TTC549 (cell line): ENCODE results near the gene SIAH2.
"Not testable (repeated sequence)": the region's sequence is repeated elsewhere in the genome, so short reads cannot be mapped to it uniquely, and the experiment has no call there.

Source experiments
- FAIRE-seq: peaks from 2 replicates; lab custom pipeline; 2012; peaks lifted over from hg19 to GRCh38; lab: Jason Lieb, UNC

The SIAH2 gene, protein sequence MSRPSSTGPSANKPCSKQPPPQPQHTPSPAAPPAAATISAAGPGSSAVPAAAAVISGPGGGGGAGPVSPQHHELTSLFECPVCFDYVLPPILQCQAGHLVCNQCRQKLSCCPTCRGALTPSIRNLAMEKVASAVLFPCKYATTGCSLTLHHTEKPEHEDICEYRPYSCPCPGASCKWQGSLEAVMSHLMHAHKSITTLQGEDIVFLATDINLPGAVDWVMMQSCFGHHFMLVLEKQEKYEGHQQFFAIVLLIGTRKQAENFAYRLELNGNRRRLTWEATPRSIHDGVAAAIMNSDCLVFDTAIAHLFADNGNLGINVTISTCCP

DNA sequence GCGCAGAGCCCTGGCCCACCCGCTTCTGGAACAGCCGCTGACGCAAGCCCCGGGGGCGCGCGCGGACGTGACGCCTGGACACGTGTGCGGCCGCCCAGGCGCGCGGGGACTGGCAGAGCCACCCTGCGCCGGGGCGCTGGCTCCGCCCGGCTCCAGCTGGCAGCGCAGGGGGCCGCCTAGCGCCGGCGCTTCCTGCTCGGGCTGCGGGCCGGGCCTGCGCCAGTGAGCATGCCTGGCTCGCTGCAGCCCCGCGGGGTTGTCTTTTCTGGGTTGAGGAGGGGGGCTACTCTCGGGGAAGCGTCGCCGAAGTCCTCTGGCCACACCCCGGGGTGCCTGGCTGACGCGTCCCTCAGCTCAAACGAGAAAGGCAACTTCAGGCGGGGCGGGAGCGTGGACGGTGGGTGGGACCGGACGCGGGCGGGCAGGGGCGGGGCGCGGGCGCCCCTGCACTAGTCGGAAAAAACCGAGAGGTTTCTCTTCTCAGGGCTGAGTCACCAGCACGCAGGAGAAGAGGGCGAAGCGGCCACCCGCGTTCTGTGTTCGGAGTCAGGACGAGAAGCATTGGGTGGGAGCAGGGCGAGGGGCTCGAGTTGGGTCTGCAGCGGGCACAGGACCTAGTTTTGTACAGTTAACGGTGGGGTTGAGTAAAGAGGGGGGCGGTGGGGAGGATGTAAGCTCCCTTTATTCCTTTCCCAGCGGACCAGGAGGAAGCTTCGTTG, at the start of gene SIAH2:
Gene SIAH2 (minus strand): TSS at position 48 of the 719 bp plus-strand sequence. CDS start 320 bp downstream, outside the sequence.
- no peak for FAIRE-seq

DNA sequence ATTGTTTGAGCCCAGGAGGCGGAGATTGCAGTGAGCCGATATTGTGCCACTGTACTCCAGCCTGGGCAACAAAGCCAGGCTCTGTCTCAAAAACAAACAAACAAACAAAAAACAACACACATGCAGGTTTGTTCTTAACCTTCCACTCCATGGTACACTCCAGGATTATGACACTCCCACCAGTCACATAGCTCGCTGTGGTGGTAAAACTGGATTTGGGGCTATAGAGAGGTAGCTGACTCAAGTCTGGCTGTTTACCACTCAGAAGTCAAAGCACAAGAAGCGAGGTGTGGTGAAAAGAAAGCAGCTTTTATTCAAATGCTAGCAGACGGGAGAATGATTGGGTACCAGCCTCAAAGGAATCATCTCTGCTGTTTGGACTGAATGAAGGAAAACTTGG, 49.0 kb upstream of the SIAH2 start:
- no peak for FAIRE-seq

DNA sequence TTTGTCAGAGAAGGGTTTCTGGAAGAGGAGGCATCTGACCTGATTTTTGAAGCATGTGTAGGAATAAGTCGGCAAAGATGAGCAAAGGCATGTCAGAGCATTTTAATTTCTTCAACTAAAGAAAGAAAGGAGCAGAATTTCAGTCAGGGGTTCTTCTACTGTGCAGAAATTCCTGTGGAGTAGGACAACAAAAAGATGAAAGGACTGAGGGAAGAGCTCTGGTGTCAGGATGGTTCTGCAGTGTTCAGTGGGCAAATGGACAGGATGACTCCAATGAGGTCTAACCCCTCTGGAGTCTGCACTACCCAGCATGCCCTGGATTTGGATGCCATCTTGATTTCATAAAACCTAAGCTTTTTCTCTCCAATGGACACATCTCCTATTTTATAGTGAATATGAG, 47.7 kb upstream of the SIAH2 start:
- no peak for FAIRE-seq

DNA sequence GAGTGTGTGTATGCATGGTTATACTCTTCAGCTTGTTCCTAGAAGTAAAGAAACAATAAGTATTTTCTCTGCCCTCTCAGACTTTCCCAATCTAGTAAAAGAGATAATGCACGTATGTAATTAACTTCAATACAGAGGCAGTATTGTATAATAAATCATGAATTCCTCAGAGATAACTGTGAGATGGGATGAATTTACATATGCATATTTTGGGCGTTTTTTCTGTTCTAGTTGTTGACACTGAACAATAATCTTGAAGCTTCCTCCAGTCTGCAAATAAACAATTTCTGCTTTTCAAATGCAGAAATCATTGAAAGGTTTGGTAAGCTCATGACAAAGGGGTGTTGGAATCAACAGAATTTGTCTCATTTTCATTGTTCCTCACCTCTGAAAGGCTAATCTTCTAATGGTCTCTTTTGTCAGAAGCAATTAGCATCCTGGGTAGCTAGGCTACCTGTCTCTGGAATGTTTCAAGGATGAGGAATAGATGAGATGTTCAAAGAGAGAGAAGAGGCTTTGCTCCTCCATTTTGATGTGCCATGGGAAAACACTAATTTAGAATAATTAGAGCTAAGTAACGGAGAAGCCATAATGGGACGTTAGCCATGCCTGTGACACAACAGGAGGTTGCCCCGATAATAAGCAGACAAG, 43.3 kb upstream of the SIAH2 start:
- no peak for FAIRE-seq

DNA sequence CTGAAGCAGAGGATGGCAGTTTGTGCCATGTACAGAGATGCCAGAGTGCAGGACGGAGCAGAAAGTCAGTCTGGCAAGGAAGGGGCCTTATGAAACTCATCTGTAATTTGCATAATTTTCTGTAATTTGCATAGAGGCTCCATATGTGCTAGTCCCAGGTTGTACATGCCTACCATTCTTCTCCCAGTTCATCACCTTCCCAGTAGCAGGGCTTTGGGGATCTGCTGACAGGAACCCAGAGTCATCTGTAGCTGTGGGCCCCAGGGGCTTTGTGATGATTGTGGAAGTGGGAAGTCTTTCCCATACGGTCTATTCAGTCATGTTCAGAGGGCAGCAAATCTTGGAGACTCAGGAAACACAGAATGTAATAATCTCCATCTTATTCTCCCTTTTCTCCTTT, 42.4 kb upstream of the SIAH2 start:
- no peak for FAIRE-seq

DNA sequence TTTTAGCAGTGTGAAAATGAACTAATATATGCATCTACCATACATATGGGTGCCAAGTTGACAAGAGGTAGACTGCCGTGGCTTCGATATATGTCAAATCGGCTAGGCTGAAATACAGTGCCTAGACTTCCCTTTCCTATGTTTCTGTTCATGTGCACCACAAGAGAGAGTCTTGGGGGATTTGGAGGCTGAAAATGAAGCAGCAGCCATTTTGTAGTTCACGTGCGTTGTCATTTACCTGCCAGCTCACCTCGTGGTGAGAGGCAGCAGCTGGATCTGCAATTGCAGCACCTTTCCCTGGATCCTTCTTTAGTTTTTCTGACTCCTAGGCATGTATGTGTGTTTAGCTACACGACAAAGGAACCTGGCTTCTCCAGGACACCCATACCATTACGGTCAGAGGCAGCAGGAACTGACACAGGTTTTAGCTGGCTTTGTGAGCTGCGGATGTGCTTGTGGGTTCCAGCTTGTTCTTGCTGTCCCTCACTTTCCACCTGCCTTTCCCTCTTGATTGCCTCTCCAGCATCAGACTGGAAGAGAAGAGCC, 40.5 kb upstream of the SIAH2 start:
- no peak for FAIRE-seq

DNA sequence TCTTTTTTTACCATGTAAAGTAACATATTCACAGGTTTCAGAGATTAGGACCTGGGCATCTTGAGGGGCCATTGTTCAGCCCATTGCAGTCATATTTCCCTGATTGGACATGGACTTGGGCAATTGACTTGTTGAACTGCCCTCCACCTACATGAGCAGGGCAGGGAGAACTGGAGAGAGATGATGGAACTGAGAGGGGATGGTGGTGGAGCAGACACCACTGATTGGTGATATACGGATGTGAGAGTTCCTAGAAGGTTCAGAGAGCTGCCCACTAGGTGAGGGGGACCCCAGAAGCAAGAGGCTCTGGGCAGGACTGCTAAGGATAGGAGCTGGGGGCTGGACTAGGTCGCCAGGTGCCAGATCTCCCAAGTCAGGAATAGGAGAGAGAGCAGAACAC, 37.8 kb upstream of the SIAH2 start:
- no peak for FAIRE-seq

DNA sequence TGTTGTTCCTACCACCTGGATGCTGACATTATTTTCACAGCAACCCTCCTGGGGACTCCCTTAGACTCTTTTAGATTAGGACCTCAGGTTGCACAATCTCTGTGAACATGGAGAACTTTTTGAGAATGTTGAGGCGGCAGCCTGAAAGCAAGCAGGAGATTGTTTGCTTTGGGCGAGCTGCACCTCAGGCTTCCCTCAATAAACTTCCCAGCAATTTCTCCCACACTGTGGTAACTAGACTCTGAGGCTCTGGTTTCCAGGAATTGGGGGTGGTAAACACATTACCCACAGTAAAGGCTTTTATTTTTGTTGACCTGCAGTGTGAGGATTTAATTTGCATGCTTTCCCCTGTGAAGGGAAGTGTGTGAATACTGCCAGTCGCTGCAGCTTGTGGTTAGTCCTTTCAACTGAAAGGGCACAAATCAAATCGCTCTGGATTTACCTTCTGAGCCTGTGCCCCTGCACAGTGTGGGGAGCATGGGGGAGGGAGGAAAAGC, 35.2 kb upstream of the SIAH2 start:
- FAIRE-seq = no peak

DNA sequence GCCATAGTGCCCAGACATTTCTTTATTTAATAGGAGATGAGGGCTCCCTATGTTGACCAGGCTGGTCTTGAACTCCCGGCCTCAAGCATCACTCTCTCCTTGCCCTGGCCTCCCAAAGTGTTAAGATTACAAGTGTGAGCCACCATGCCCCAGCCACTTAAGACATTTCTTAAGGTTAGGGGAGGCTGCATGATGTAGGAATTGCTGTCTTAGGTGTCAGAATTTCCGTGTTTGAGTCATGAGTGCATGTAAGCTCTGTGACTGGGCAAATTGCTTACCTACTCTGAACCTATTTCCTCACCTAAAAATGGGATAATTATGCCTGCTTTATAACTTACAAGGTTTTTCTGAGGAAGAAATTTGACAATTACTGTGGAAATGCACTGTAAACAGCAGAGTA, 34.2 kb upstream of the SIAH2 start:
- no peak for FAIRE-seq

DNA sequence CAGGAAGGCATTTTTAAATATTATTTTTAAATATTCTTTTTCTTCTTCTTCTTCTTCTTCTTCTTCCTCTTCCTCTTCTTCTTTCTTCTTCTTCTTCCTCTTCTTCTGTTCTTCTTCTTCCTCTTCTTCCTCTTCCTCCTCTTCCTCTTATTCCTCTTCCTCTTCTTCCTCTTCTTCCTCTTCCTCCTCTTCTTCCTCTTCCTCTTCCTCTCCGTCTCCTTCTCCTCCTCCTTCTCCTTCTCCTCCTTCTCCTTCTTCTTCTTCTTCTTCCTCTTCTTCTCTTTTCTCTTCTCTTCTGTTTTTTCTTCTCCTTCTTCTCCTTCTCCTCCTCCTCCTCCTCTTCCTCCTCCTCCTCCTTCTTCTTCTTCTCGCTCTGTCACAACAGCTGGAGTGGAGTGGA, 33.6 kb upstream of the SIAH2 start:
- FAIRE-seq = not testable (repeated sequence)

DNA sequence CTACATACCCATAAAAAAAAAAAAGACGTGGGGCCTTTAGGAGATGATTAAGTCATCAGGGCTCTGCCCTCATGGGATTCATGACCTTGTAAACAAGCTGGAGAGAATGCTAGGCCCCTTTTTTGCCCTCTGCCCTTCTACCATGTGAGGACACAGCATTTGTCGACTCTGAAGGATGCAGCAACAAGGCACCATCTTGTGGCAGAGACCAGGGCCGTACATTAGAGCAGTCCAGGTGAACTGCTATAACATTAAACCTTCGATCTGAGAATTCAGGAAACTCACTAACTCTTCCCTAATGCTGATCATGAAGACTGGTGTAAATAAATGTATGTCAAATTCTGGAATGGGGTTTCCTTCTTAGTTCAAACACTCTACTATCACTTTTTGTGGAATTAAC, 30.7 kb upstream of the SIAH2 start:
- FAIRE-seq = no peak

DNA sequence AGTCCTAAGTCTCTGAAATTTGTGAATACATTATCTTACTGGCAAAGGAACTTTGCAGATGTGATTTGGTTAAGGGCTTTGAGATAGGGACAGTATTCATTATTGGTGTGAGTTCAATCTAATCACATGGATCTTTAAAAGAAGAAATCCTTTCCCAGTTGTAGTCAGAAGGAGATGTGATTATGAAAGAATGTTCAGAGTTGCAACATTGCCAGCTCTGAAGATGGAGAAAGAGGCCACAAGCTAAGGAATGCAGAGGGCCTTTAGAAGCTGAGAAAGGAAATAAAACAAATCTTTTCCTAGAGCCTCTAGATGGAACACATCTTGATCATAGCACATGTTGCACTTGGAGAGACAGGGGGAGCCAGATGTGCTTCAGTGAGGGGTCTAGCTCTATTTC, 27.7 kb upstream of the SIAH2 start:
- no peak for FAIRE-seq

DNA sequence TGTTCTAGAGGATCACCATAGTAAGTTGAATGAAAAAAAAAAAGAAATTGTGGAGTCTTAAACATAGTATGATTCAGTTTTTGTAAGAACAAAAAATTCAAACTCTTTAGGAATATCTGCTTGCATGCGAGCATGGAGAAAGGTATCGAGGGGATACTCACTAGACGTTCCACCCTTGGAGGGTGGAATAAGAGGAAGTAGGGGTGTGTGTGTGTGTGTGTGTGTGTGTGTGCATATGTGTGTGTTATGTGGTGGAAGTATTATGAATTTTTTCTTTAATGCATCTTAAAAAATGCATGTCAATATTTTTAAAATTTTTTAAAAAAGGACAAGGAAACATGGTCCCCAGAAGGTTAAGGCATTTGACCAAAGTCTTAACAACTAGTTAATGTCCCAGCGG, 26.5 kb upstream of the SIAH2 start:
- FAIRE-seq = no peak

DNA sequence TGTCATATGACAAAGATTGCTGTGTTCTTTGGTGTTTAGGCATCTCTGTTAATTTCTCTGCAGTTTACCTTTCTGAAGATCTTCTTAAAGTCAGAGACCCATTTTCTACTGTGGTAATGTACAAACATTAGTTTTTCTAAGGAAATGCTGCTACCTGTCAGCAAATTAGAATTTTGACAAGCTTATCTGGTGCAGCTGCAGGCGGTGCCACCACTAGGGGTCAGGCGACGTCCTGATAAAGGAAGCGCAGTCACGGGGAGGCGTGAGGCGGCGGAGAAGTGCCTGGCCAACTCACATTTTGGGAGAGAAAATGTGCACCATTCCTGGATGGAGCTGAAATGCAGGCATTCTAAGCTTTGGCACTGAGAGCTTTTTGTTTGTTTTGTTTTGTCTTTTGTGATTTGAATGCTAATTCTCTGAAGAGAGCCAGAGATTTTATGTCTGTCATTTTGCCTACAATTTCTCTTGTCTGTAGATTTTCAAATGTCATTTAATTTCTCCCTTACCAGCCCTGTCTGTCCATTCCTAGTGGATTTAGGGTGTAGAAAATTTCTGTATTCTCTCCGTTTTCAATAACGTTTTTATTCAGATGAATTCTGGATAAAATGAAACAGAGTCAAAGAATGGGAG, 24.9 kb upstream of the SIAH2 start:
- FAIRE-seq = no peak

DNA sequence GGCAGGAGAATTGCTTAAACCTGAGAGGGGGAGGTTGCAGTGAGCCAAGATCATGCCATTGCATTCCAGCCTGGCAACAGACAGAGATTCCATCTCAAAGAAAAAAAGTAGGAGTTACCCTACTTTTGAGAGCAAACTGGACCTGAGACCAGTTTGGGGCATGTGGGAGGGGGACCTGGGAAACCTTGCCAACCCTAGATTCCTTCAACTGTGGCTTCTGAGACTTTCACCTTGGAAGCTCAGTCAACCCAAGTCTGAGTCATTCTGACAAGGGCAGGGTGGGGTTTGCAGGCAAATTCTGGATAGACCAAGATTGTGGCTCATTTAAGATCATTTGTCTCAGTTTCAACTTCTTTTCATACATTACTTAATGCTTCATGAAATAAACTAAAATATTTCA, 23.8 kb upstream of the SIAH2 start:
- FAIRE-seq = no peak

DNA sequence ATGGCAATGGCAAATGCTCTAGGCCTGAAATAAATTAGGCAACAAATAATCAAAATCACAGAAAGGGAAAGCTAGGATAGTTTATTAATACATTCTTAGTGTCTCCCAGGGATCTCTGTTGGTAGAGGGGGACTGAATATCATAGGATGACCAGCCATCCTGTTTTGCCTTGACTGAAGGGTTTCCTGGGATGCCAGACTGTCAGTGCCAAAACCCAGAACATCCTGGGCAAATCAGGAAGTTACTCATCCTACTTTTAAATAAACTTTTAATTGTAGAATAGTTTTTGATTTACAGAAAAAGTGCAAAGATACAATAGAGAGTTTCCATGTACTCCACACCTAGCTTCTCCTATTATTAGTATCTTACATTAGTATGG, 21.8 kb upstream of the SIAH2 start:
- FAIRE-seq = no peak

DNA sequence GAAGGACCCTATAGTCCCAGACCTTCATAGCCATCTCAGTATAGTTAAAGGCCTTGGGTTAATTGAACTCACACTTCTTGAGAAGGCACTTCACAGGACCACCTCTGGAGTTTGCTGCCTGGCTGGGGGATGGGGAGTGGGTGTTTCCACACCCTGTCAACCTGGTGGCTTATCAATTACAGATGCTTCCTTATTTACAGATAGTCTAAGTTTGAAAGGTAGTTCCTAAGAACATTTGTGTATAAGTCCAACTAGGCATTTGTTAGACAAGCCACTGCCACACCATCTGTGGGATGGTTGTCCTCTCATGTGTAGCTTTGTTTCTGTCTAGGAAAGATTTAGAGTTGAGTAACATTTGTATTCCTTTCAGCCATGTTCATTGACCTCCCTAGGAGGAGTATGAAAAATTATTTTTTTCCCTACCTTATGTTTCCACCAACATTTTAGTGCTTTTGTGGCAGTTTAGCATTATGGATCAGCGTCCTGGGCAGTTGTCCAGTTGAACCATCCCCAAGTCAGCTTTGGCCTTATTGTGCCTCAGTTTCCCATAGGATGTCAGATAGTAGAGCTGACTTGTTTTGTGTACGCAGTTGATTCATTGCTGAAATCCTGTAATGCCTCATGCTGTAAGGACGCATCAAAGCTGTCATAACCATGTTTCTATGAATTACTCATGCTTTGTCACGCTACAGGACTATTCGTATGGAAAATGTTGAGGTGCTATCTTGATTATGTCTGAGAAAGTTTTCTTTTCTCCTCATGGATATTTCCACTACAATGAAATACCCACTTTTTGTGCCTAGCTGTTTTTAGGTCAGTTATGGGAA, 21.2 kb upstream of the SIAH2 start:
- FAIRE-seq = no peak

DNA sequence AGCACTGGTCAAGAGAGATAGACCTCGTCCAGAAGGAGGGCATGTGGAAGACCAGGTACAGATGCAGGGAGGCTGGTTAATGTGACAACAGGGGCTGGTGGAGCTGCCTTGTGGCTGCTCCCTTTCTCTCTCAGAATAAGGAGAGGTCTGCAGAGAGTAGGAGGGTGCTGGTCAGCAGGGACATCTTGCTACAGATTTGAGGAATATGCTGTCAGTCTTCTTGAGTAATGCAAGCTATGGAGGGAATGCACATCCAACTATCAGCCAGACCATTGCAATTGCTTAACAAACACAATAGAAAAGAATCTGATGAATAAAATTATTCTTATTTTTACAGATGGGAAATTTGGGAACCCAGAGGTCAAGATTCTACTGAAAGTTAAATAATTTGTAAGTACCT, 20.3 kb upstream of the SIAH2 start:
- no peak for FAIRE-seq

DNA sequence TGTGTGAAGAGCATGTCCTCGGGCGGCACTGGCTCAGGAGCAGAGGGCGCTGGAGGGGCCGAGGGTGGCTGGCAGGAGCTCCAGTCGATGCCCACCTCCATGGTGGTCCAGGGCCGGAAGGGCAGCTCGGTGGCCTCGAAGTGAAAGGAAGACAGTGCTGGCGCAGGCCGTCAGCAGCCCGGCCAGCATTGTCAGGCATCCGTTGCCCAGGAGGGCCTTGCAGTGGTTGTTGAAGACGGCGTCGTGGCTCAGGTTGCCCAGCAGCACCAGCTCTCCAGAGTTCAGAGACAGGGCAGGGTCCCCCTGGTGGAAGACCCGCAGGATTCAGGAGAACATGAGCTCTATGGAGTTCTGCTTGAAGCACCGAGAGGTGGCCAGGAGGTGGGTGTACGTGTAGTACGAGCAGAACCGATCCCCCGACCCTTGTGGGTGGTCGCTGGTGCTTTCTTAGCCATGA, 16.5 kb upstream of the SIAH2 start:
- no peak for FAIRE-seq

DNA sequence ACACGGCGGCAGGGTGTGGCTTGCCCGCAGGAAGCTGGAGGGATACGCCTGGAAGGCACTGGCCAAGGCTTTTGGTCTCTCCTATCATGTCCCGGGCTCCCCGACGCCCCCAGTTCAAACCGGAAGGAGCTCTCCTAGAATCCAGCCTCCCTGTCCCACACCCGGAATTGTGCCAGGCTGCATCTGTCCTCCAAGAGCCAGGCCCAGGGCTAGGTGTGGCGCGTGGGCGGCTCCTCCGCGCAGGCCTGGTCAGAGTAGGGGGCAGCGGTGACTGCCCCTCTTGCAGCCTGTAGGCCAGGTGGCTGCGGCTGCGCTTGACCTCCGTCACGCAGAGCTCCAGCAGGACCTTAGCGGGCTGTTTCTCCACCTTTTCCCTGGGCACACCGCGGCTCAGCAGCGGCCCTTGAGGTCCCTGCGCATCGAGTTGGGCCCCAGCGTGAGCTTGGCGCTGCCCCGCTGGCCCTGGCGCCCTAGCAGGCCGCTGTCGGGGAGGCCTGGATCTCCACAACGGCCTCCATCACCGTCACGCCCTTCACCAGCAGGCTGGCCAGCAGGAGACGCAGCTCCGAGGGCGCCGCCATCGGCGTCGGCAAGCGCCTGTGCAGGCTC, 15.9 kb upstream of the SIAH2 start:
- FAIRE-seq = no peak

DNA sequence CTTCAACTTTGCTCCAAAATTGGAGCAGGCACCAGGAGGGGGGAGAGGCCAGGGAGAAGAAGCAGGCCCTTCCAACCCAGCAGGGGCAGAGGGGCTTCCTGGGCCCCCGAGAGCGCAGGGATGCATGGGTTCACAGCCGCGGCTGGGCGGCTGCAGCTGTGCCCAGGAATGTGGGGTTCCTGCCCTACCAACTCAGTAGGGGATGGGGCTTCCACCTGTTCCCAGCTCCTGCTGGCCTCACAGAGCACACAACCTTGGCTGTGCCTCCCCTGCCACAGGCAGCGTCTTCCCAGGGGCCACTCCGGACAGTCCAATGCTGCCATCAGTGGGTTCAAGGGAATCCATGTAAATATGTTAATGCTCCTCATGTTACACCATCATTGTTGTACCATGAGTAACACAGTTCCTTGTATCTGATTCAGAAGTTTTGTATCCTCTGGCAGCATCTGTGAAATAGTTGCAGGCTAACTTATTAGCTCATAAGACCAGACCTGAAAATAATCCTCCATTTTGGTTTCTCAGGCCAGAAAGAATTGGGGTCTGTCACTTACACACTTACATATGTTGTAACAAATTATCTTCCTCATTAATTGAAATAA, 12.1 kb upstream of the SIAH2 start:
- FAIRE-seq = no peak
